HG03520 (cell line): ENCODE measurements around the gene ZNF385C.

Experiments used
- ATAC-seq: cut with Tn5 transposase; IDR thresholded peaks from one replicate; pipeline ENCODE4 v1.9.1; 2021; ENCODE audit warnings: mild to moderate bottlenecking, moderate library complexity; ENCODE audit not compliant: unreplicated experiment

The ZNF385C gene

GRCh38 chr17:42109086-42109485 lies 10.8 kb upstream of the ZNF385C start:
- no peak for ATAC-seq

- ATAC-seq: peak; percentile 53
Measured at GRCh38 chr17:42107597-42108576, 9.6 kb upstream of the ZNF385C start.

DNA sequence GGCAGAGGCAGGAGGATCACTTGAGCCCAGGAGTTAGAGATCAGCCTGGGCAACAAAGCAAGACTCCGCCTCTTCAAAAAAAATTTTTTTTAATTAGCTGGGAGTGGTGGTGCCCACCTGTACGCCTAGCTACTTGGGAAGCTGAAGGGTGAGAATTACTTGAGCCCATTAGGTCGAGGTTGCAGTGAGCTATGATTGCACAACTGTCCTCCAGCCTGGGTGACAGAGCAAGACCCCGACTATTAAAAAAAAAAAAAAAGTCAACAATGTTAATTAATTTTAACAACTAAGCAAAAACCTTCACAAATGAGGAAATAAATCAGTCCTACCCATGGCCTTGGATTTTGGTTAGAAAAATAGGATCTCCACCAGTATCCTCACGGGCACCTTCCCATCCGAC lies 8.9 kb upstream of the ZNF385C start:
- ATAC-seq: no peak

DNA sequence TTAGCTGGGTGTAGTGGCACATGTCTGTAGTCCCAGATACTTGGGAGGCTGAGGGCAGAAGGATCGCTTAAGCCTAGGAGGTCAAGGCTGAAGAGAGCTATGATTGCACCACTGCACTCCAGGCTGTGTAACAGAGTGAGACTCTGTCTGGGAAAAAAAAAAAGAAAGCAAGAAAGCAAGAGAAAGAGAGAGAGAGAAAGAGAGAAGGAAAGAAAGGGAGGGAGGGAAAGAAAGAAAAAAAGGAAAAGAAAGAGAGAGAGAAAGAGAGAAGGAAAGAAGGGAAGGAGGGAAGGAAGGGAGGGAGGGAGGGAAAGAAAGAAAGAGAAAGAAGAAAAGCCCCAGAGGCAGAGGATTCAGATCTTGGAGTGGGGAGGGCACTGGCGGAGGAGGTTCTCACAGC lies 7.7 kb upstream of the ZNF385C start:
- ATAC-seq: no peak

- no peak for ATAC-seq
Measured at GRCh38 chr17:42104264-42104663, 6.0 kb upstream of the ZNF385C start.

GRCh38 chr17:42103221-42103954 lies 5.1 kb upstream of the ZNF385C start:
- no peak for ATAC-seq

- ATAC-seq: no peak
Measured at GRCh38 chr17:42101513-42102292, 3.4 kb upstream of the ZNF385C start.

DNA sequence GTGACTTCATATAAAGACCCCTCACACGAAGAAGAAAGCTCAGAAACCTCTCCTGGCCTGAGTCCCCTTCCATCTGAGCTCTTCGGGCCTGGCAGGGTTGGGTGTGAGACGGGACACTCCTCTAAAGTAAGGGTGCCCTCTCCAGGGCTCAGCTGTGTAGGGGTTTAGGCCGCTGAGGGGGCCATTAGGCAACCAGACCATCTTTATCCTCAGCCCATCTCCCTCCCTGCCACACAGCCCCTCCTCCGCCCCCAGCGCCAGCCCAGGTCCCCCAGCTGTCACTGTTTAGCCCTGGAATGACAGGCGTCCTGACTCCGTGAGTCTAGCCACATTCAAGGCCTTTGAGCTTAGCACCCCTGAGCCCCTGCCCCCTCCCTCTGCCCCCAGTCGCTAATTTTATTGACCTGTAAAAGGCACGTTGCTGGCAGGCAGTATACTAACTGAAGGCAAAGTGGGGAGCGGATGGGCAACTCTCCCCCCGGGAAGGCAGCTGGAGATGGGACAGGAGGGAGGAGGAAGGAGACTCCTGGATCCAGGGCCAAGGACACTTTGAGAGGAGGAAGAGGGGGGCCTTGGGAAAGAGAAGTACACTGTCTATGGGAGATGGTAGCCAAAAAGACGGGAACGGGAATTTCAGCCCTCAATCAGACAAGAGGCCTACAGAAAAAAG lies 592 bp upstream of the ZNF385C start:
- no peak for ATAC-seq

DNA sequence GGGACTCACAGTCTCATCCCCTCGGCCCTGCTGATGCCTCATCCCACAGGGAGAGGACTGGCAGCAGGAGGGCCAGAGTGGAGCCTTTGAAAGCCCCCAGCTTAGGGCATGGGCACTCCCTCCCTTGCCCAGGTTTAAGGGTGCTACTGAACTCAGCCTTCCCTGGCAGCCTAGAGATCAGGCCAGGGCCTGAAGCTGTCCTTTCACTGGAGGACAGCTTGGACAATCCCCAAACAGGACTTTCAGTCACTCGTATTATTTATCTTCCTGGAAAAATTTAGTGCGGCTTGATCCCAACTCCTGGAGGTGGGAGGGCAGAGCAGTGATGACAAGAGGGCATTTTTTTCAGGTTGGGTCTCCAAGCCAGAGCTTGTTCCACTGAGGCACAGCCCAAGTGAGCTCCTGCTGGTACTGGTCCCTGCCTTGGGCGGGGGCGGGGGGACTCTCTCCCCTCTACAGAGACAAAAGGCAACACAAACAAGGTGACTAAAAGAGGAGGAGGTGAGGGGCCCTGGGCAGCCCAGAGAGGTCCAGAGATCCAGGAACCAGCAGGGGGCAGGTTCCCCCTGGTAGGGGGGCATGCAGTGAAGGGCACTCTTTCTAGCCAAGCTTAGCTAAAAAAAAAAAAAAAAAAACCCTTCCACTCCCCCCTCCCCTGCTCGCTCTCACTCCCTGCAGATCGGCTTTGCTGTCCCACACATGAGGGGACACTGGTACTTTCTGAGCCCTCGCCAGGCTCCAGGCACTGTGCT lies 1.7 kb downstream of the ZNF385C start:
- no peak for ATAC-seq

DNA sequence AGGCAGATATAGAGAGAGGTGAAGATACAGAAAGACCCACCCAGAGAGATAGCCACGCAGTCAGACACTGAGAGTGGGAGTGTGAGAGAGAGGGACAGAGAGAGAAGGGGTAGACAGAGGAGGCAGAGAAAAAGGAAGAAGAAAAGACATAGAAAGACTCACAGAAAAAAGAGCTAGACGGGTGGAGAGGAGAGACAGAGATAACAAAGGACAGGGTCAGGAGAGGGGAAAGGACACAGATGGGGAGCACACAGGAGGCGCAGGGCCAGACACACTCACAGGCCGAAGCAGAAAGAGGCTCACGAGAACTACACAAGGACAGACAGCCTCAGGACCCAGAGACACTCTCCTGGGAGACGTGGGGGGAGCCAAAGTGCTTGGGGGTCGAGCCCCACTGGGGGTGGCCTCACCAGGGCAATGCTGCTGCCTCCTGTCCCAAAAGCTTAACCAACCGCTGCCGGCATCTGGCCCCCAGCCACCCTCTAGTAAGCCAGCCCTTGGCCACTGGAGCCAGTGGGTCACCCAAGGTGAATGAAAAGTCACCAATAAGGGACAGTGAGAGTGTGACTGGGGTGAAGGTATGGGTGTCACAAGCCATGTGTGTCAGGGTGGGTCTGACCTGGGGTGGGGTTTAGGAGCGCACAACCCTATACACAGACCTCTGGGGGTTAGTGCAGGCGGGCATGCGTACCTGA lies 3.8 kb downstream of the ZNF385C start:
- no peak for ATAC-seq

DNA sequence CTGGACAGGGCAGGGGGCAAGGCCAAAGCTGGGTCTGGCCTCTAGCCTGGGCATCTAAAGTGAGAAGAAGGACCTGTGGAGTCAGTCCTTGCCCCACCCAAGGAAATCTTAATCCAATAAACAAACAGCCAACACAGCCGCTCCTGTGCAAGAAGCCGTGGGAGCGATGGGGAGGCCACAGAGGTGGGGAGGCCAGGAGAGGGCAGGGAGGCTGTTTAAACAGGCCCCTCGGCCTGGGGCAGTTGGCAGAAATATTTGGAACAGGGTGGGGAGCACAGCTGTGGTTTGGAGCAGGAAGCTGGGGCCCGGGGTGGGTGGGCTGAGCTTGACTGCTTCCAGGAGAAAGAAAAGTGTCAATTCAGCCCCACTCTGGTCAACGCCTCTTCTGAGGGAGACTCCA lies 5.3 kb downstream of the ZNF385C start:
- ATAC-seq: no peak

GRCh38 chr17:42090964-42091790 lies 7.1 kb downstream of the ZNF385C start:
- no peak for ATAC-seq

GRCh38 chr17:42088736-42089135 lies 9.5 kb downstream of the ZNF385C start:
- ATAC-seq: no peak

GRCh38 chr17:42087736-42088705 lies 10.3 kb downstream of the ZNF385C start:
- ATAC-seq: no peak

DNA sequence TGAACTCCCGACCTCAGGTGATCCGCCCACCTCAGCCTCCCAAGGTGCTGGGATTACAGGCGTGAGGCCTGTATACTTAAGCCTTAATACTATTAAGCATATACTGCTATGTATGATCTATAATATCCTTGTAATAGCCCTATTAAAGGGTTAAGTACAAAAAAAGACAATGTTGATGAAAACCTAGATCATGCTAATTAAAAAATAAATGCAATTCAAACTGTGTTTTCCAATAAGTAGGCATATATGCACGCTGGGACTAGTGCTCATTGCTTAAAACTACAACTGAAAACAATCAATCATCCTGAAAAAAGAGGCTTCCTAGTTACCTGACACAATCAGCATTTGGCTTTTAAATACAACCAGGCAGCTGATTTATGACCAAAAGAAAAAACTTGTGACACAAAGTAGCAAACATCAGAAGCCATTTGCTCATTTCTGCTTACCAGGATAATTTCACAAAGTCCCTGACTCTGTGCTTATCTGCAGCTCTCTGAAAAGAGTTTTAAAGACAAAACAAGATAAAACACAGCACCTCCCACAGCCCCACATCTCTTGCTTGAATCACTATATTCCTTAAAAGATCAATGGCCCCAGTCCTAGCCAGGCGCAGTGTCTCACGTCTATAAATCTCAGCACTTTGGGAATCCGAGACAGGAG lies 11.1 kb downstream of the ZNF385C start:
- ATAC-seq: no peak

- no peak for ATAC-seq
Measured at GRCh38 chr17:42081516-42082129, 16.6 kb downstream of the ZNF385C start.
